IMR-90 (cell line): ENCODE data around the gene NFYB. TPM values are rescaled to one million over a fixed set of nuclear protein-coding genes. Genes with fewer than 3 reads are reported as not detected.

Source experiments
- ATAC-seq: fragments of 200-7000 bp; cut with Tn5 transposase; 2 replicates; pipeline ENCODE4 v1.9.1; 2020; ENCODE audit warnings: low read depth, mild to moderate bottlenecking, moderate library complexity
- BruUV-seq: library from RNA; stranded (reverse); fragments of 400-500 nt; replicated peaks from 2 replicates; lab custom pipeline; 2021; lab: Mats Ljungman, UMichigan
- CTCF ChIA-PET: fragments of 300-600 bp; formaldehyde crosslinking; extraction: SDS; loops from one replicate; lab custom pipeline; 2021; ENCODE audit warnings: antibody characterized with exemption; lab: Yijun Ruan, JAX
- POLR2A ChIA-PET: fragments of 300-600 bp; sonication (Branson Sonifier 250); formaldehyde crosslinking; loops from one replicate; lab custom pipeline; 2022; ENCODE audit warnings: antibody characterized with exemption; ENCODE audit not compliant: unreplicated experiment; lab: Charles Lee
- DNase-seq: peaks from one replicate; pipeline ENCODE4 v3.0.0; 2013
- H2AFZ ChIP-seq: replicated peaks from 2 replicates; pipeline ENCODE3; 2013; ENCODE audit warnings: low read length, mild to moderate bottlenecking; ENCODE audit not compliant: poor library complexity
- H2AK5ac ChIP-seq: 2 replicates; pipeline ENCODE4 v1.6.1; 2013; ENCODE audit warnings: low read depth, low read length, inconsistent platforms
- H2AK9ac ChIP-seq: replicated peaks from 2 replicates; pipeline ENCODE3; 2013; ENCODE audit warnings: mild to moderate bottlenecking, low read depth, low read length, moderate library complexity; ENCODE audit not compliant: poor library complexity
- H2BK120ac ChIP-seq: 2 replicates; pipeline ENCODE4 v1.6.1; 2013; ENCODE audit warnings: low read depth, low read length, inconsistent platforms
- H2BK15ac ChIP-seq: 3 replicates; pipeline ENCODE4 v1.6.1; 2013; ENCODE audit warnings: low read depth, low read length, inconsistent platforms
- H2BK20ac ChIP-seq: 2 replicates; pipeline ENCODE4 v1.6.1; 2013; ENCODE audit warnings: low read depth, mild to moderate bottlenecking, inconsistent platforms, low read length, moderate library complexity
- H2BK5ac ChIP-seq: 2 replicates; pipeline ENCODE4 v1.6.1; 2013; ENCODE audit warnings: mild to moderate bottlenecking, low read depth, low read length, inconsistent platforms; ENCODE audit not compliant: poor library complexity, severe bottlenecking
- H3K14ac ChIP-seq: replicated peaks from 2 replicates; pipeline ENCODE4 v1.6.1; 2013; ENCODE audit warnings: low read depth, low read length, inconsistent platforms
- H3K18ac ChIP-seq: 2 replicates; pipeline ENCODE4 v1.6.1; 2013; ENCODE audit warnings: low read depth, low read length, control low read depth
- H3K23ac ChIP-seq: 2 replicates; pipeline ENCODE4 v1.6.1; 2013; ENCODE audit warnings: low read depth, low read length, inconsistent platforms
- H3K27ac ChIP-seq: 2 replicates; pipeline ENCODE4 v1.5.1; 2013; ENCODE audit warnings: mild to moderate bottlenecking, control low read depth, low read length; ENCODE audit not compliant: insufficient read depth
- H3K27me3 ChIP-seq: 2 replicates; pipeline ENCODE4 v1.6.1; 2013; ENCODE audit warnings: low read length; ENCODE audit not compliant: control insufficient read depth, insufficient read depth
- H3K36me3 ChIP-seq: 2 replicates; pipeline ENCODE4 v1.6.1; 2013; ENCODE audit warnings: low read length, mixed read lengths; ENCODE audit not compliant: control insufficient read depth, insufficient read depth
- H3K4ac ChIP-seq: 2 replicates; pipeline ENCODE4 v1.6.1; 2013; ENCODE audit warnings: low read depth, low read length, inconsistent platforms
- H3K4me1 ChIP-seq: 2 replicates; pipeline ENCODE4 v1.6.1; 2013; ENCODE audit warnings: low read length, mixed read lengths; ENCODE audit not compliant: control insufficient read depth, insufficient read depth
- H3K4me2 ChIP-seq: 2 replicates; pipeline ENCODE4 v1.6.1; 2013; ENCODE audit warnings: low read depth, mild to moderate bottlenecking, control low read depth, low read length, moderate library complexity
- H3K4me3 ChIP-seq: 2 replicates; pipeline ENCODE4 v1.5.1; 2013; ENCODE audit warnings: low read depth, mild to moderate bottlenecking, control low read depth, low read length, moderate library complexity; ENCODE audit not compliant: insufficient read depth
- H3K56ac ChIP-seq: 2 replicates; pipeline ENCODE4 v1.6.1; 2013; ENCODE audit warnings: low read length, inconsistent platforms; ENCODE audit not compliant: insufficient read depth; ENCODE audit errors: extremely low read depth
- H3K79me1 ChIP-seq, 2 experiments: 2 replicates each; pipeline ENCODE4 v1.6.1; 2013; ENCODE audit warnings: low read length in 2 of 2, inconsistent platforms in 1 of 2, low read depth in 1 of 2
- H3K9ac ChIP-seq: 2 replicates; pipeline ENCODE4 v1.6.1; 2013; ENCODE audit warnings: low read depth, low read length, control low read depth
- H3K9me1 ChIP-seq: 2 replicates; pipeline ENCODE4 v1.6.1; 2013; ENCODE audit warnings: low read length, inconsistent platforms; ENCODE audit not compliant: insufficient read depth
- H3K9me3 ChIP-seq: 2 replicates; pipeline ENCODE4 v1.6.1; 2013; ENCODE audit warnings: low read length; ENCODE audit not compliant: control insufficient read depth, insufficient read depth
- H4K20me1 ChIP-seq: 2 replicates; pipeline ENCODE4 v1.6.1; 2013; ENCODE audit warnings: low read length, inconsistent platforms; ENCODE audit not compliant: insufficient read depth
- H4K5ac ChIP-seq: 2 replicates; pipeline ENCODE4 v1.6.1; 2013; ENCODE audit warnings: mild to moderate bottlenecking, low read depth, low read length, control low read depth
- H4K8ac ChIP-seq, 2 experiments: 2 replicates each; pipeline ENCODE4 v1.6.1; 2013; ENCODE audit warnings: low read depth in 2 of 2, low read length in 2 of 2, control low read depth in 1 of 2, inconsistent platforms in 1 of 2
- H4K91ac ChIP-seq: 2 replicates; pipeline ENCODE4 v1.6.1; 2013; ENCODE audit warnings: low read depth, low read length, inconsistent platforms; ENCODE audit not compliant: insufficient read depth
- MAZ ChIP-seq: IDR thresholded peaks from 2 replicates; pipeline ENCODE4 v1.6.1; 2012; ENCODE audit warnings: low read depth, mild to moderate bottlenecking, low read length, improper control_type of control experiment, moderate library complexity, borderline replicate concordance
- RAD21 ChIP-seq: IDR thresholded peaks from 2 replicates; pipeline ENCODE4 v1.6.1; 2012; ENCODE audit warnings: low read length, improper control_type of control experiment
- WGBS, 2 experiments: methylation state at CpG; one replicate each; pipeline versions ENCODE4 v1.1.5 to v1.1.7; 2013; ENCODE audit warnings: missing lambda C conversion rate in 2 of 2; ENCODE audit not compliant: insufficient read length in 1 of 2; ENCODE audit errors: extremely low coverage in 2 of 2; 5-methylcytosine and 5-hydroxymethylcytosine counted together
- dilution Hi-C: fragments of 300-500 bp; cut with HindIII; formaldehyde crosslinking; loops from one replicate; pipeline ENCODE4 v1.14.3; 2018; ENCODE audit warnings: low sequenced_read_pairs; ENCODE audit not compliant: unreplicated experiment
- in situ Hi-C: fragments of 300-500 bp; cut with MboI; formaldehyde crosslinking; loops from 3 replicates; pipeline ENCODE4 v1.14.3; 2019; ENCODE audit warnings: low sequenced_read_pairs, inconsistent platforms, mixed read lengths
- intact Hi-C: fragments of 100-400 bp; cut with micrococcal nuclease; formaldehyde crosslinking; loops from 2 replicates; pipeline ENCODE4 v1.10.0; 2022
- polyA plus RNA-seq, 3 experiments: library from polyadenylated mRNA; depleted of rRNA; stranded (reverse); fragments of >200 nt; gene quantifications; 2 replicates each; pipeline ENCODE4 v1.2.3, GENCODE V29; 2012; ENCODE audit warnings: low replicate concordance in 1 of 3
- total RNA-seq: library from RNA; depleted of rRNA; stranded (reverse); fragments of >200 nt; gene quantifications from 2 replicates; pipeline ENCODE4 v1.2.3, GENCODE V29; 2012
- TF ChIP-seq, protein P1 (sequence below): fragments of 150-350 bp; IDR thresholded peaks from 2 replicates; pipeline ENCODE4 v1.6.1; 2017; ENCODE audit warnings: mild to moderate bottlenecking, antibody characterized with exemption, low read length, low read depth

Gene NFYB
- total and polyA plus RNA-seq, 2 of the 4 experiments (the other 2 are of a cell fraction) = 22.2 to 28.4 TPM

DNA sequence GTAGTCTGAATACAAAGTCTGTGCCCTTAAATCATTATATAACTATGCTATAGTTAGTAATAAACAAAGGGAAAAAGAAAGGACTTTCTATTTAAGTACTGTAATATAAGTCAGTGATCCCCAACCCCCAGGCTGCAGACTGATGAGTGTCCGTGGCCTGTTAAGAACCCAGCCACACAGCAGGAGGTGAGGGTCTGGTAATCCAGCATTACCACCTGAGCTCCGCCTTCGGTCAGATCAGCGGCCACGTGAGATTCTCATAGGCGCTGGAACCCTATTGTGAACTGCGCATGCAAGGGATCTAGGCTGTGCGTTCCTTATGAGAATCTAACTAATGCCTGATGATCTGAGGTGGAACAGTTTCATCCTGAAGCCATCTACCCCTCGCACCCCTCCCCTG lies 15.7 kb downstream of the NFYB start:
- BruUV-seq = no TSS peak

More for the DNA sequence above, 15.7 kb downstream of the NFYB start:
- Histone ChIP-seq H2BK120ac (peak overlapping the region; percentile 70), H4K20me1 (no peaks in the 10 kb centered on the region), H3K79me1 (peaks cover 3 to 30% of the 10 kb centered on the region in 2 experiments; a peak in 3 of 4 replicates), H3K4me2 (no peak overlapping the region), H3K18ac (0 out of 2 replicates have a peak overlapping the region, but pooled peaks have one; percentile 28), H3K56ac (no peak overlapping the region), H3K4me3 (no peak overlapping the region), H2BK5ac (peak overlapping the region; percentile 99), H2AFZ (no peak overlapping the region), H2AK5ac (peak overlapping the region; percentile 81; the same call in 1 of the 2 replicates), H4K5ac (peak overlapping the region; percentile 73; the same call in 1 of the 2 replicates), H3K4me1 (peaks cover 6% of the 10 kb centered on the region), H4K8ac (peak overlapping the region in 1 of 2 experiments; percentile 71; a peak in 2 of 4 replicates), H3K23ac (peak overlapping the region; percentile 72), H3K9me3 (no peaks in the 10 kb centered on the region), H4K91ac (peak overlapping the region; percentile 25), H3K4ac (peak overlapping the region; percentile 77), H2BK15ac (peak overlapping the region; percentile 74; the same call in 1 of the 3 replicates), H3K27me3 (no peaks in the 10 kb centered on the region), H3K9ac (no peak overlapping the region), H3K27ac (peak overlapping the region; percentile 69), H2AK9ac (peak overlapping the region; percentile 52), H3K14ac (peak overlapping the region; percentile 27), H3K36me3 (peaks cover 23% of the 10 kb centered on the region), H2BK20ac (peak overlapping the region; percentile 79), H3K9me1 (peaks cover 3% of the 10 kb centered on the region; the same call in 1 of the 2 replicates)
- ChIA-PET POLR2A (no interaction called here), CTCF (interaction anchor here (1.0 kb wide), 1 partner anchor 13 kb away, joined by 3 read pairs; no protein-coding TSS in a partner anchor)
- in situ Hi-C loops = no loop called here
- dilution Hi-C loops = no loop called here
- no peak for DNase-seq
- intact Hi-C loops = no loop called here
- 87% methylated on average over 5 of the region's 9 CpGs; no CpG with 5 or more reads in 1 of the 2 experiments for WGBS, 2 experiments
- ATAC-seq = no peak
- TF ChIP-seq RAD21 (no peak), MAZ (no peak)
- TF ChIP-seq, protein P1, sequence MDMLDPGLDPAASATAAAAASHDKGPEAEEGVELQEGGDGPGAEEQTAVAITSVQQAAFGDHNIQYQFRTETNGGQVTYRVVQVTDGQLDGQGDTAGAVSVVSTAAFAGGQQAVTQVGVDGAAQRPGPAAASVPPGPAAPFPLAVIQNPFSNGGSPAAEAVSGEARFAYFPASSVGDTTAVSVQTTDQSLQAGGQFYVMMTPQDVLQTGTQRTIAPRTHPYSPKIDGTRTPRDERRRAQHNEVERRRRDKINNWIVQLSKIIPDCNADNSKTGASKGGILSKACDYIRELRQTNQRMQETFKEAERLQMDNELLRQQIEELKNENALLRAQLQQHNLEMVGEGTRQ = no peak
